Retinal pigment epithelial cell (primary cell): Measurements from ENCODE around the gene CDC42BPG.

ENCODE experiments used
- DNase-seq: peaks from one replicate; pipeline ENCODE4 v3.0.0-alpha.2; 2010; ENCODE audit warnings: low read depth
- H3K4me3 ChIP-seq: 2 replicates; pipeline ENCODE4 v1.5.1; 2011; ENCODE audit warnings: mild to moderate bottlenecking, low read length, control low read depth, moderate library complexity
- CTCF ChIP-seq: conservative IDR thresholded peaks from 2 replicates; pipeline ENCODE4 v1.5.1; 2011; ENCODE audit warnings: low read depth, low read length, control low read depth, inconsistent platforms

The CDC42BPG gene

GRCh38 chr11:64864135-64864472 is 19.7 kb upstream of the CDC42BPG start:
- DNase-seq, result no peak
- no peak overlapping the region for H3K4me3 ChIP-seq
- no peak for TF ChIP-seq CTCF

GRCh38 chr11:64863391-64864060 is 19.1 kb upstream of the CDC42BPG start:
- no peak overlapping the region for H3K4me3 ChIP-seq
- peak; percentile 1 for TF ChIP-seq CTCF
- DNase-seq, result no peak

- no peak overlapping the region for H3K4me3 ChIP-seq
- no peak for DNase-seq
- TF ChIP-seq CTCF, result no peak
These were observed 18.5 kb upstream of the CDC42BPG start for GRCh38 chr11:64862987-64863390.

- DNase-seq, result no peak
- TF ChIP-seq CTCF, result no peak
- H3K4me3 ChIP-seq, result no peak overlapping the region
These were observed 16.9 kb upstream of the CDC42BPG start for GRCh38 chr11:64861227-64861975.

GRCh38 chr11:64859542-64860414 is 15.3 kb upstream of the CDC42BPG start:
- no peak for TF ChIP-seq CTCF
- H3K4me3 ChIP-seq, result no peak overlapping the region
- no peak for DNase-seq

GRCh38 chr11:64858467-64859263 is 14.2 kb upstream of the CDC42BPG start:
- no peak overlapping the region for H3K4me3 ChIP-seq
- DNase-seq, result no peak
- no peak for TF ChIP-seq CTCF
